Choroid plexus epithelial cell (primary cell): ENCODE measurements around the gene HESX1.
A peak's percentile ranks its signal among the peaks of the same experiment; 100 is the strongest.

ENCODE experiments used
- DNase-seq: peaks from one replicate; pipeline ENCODE4 v3.0.0-alpha.2; 2010; ENCODE audit warnings: low read depth
- H3K4me3 ChIP-seq: 2 replicates; pipeline ENCODE4 v1.5.1; 2011; ENCODE audit warnings: low read depth, mild to moderate bottlenecking, control low read depth, low read length, moderate library complexity
- CTCF ChIP-seq: conservative IDR thresholded peaks from 2 replicates; pipeline ENCODE4 v1.5.1; 2011; ENCODE audit warnings: low read depth, mild to moderate bottlenecking, control low read depth, inconsistent platforms, low read length, moderate library complexity

Gene HESX1

GRCh38 chr3:57169108-57169507, 30.7 kb downstream of the HESX1 start:
- no peak overlapping the region for H3K4me3 ChIP-seq
- TF ChIP-seq CTCF = no peak
- DNase-seq = no peak

GRCh38 chr3:57168151-57168550, 31.6 kb downstream of the HESX1 start:
- no peak for TF ChIP-seq CTCF
- H3K4me3 ChIP-seq = no peak overlapping the region
- no peak for DNase-seq

DNA sequence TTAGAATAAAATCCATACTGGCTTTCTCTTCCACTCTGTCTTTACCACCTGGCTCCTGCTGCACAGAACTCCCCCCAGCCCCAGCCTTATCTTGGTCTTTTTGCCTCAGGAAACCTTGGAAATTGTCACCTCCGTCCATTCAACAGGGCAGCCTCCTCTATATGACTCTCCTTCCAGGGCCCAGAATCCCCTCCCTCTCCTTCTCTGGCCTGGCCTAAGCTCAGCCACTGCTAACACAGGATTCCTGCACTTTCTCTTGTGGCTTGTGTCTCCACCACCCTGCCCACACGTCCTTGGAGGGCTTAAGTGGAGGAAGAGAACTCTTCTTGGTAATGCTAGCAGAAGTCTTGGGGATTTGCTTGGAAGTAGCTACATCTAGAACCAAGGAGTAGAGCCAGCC, 33.1 kb downstream of the HESX1 start:
- no peak for DNase-seq
- TF ChIP-seq CTCF = no peak

DNA sequence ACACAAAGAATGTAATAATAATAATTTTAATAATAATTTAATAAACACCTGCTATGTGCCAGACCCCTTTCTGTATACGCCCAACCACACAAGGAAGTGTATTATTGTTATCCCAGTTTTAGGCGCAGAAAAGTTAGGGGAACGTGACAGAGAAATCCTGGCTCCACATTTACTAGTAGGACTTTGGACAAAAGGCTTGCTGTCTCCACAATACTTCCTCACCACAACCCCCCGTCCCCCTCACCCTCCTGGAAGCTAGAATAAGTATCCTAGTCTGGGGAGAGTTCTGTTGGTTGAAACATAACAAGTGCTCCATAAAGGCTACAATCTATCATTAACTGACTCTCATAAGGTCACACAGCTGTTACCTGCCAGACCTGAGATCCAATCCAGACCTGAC, 34.1 kb downstream of the HESX1 start:
- H3K4me3 ChIP-seq = no peak overlapping the region
- no peak for TF ChIP-seq CTCF
- DNase-seq = no peak

More for the DNA sequence above, 33.1 kb downstream of the HESX1 start:
- no peak overlapping the region for H3K4me3 ChIP-seq

DNA sequence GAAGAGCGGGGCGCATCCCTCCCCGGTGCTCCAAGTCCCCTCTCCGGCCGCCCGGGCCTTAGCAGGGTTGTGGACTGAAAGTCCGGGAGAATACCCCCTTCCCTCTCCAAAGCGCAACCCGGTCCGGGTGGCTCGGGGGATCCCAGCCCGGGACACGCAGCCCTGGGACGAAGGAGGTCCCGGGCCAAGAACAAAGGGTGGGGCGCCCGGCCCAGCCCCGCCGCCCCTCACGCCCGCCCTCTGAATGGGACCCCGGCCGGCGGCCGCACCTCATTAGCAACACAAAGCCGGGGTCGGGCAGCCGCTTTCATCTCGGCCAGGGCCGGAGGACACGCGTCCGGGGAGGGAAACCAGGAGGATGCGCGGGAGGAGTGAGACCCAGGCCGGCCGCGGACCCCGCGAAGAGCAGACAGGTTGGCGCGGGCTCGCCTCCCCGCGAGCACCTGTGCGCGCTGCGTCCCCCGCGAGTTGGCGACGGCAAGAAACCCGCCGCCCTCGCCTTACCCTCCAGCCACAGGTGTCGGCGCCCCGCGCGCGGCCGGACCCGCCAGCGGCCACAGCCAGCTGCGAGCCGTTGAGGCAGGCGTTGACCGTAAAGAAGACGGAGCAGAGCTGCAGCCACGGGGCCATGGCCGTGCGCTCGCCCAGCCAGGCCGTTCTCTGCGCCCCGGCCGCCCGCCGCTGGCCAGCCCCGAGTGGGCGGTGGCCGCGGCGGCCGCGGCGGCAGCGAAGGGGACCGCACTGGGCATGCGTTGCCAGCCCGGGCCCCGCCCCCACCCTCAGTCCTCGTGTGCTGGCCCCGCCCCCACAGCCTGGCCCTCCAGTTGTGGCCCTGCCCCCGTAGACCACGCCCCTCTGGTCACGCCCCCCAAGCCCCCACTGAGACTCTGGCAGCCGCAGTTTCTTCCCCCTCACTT, 34.9 kb downstream of the HESX1 start, which contains the start of gene IL17RD:
Gene IL17RD (minus strand): TSS at position 697 of the 917 bp plus-strand sequence. CDS start 67 bp downstream, at position 630.
- peak; percentile 79 for DNase-seq
- TF ChIP-seq CTCF = no peak
- peak within 1 kb of the TSS; percentile 65 for H3K4me3 ChIP-seq

- TF ChIP-seq CTCF = no peak
- DNase-seq = peak; percentile 26
- H3K4me3 ChIP-seq = peak overlapping the region; percentile 65
Measured at GRCh38 chr3:57164217-57164656, 35.5 kb downstream of the HESX1 start.

DNA sequence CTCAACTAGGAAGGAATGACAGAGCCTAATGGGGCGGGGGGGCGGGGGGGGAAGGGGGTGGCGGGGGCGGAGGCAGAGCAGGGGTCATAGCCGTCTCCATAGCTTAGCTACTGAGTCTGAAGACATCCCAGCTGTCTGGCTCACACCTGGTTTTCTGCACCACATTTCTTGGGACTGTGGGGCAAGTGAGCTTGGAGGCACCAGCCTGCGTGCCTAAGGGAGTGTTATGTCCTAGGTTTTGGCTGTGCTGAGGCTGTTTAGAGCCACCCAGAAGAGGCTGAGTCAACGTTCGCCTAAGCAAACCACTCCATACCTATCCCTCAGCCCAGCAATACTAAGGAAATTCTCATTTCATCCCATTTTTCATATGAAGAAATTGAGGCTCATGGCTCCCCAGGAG, 36.0 kb downstream of the HESX1 start:
- H3K4me3 ChIP-seq = no peak overlapping the region
- no peak for TF ChIP-seq CTCF
- no peak for DNase-seq
